ENCODE data around the gene SYN1. TPM values are rescaled to one million over a fixed set of nuclear protein-coding genes. Genes with fewer than 3 reads are reported as not detected.

Gene SYN1
- polyA plus RNA-seq, 1 of the 3 experiments (the other 2 are of a cell fraction) = 0.08 TPM

DNA sequence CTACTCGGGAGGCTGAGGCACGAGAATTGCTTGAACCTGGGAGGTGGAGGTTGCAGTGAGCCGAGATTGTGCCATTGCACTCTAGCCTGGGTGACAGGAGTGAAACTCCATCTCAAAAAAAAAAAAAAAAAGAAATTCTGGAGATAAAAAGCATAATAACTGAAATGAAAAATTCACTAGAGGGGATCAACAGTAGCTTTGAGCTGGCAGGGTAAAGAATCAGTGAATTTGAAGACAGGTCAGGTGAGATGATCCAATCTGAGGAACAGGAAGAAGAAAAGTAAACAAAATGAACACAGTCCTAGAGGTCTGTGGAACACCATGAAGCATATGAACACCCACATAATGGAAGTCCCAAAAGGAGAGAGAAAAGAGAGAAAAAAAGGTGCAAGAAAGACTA is 22.4 kb downstream of the SYN1 start:
- no peaks in the 10 kb centered on the region for H3K9me3 ChIP-seq
- WGBS (ENCODE audit: low lambda C conversion rate) = 7% methylated on average over 3 of the region's 3 CpGs
- no peak for DNase-seq
- H3F3A ChIP-seq (replicated peaks; ENCODE audit: insufficient read depth) = no peaks in the 10 kb centered on the region
- no peaks in the 10 kb centered on the region for H3K36me3 ChIP-seq (replicated peaks in 1 of 2; ENCODE audit: control insufficient read depth in 1 of 2, insufficient read depth in 2 of 2, low read length in 1 of 2)
- H3K4me1 ChIP-seq (ENCODE audit: control insufficient read depth in 1 of 2, insufficient read depth in 2 of 2, low read depth in 1 of 2, low read length in 1 of 2) = no peaks in the 10 kb centered on the region
- POLR2A ChIA-PET = no interaction called here
- no peaks in the 10 kb centered on the region for H4K20me1 ChIP-seq (ENCODE audit: insufficient read depth)
- no peak overlapping the region for H3K4me2 ChIP-seq
- CTCF ChIA-PET = no interaction called here
- no peaks in the 10 kb centered on the region for H3K27me3 ChIP-seq (ENCODE audit: insufficient read depth)
- no peak overlapping the region for H3K4me3 ChIP-seq (ENCODE audit: low read depth in 2 of 2, low read length in 1 of 2)
- no peak overlapping the region for H2AFZ ChIP-seq (ENCODE audit: low read depth)
- H3K9me2 ChIP-seq = no peaks in the 10 kb centered on the region
- TF ChIP-seq JUND (IDR thresholded peaks at IDR 0.05) (no peak), EP300 (IDR thresholded peaks at IDR 0.05; ENCODE audit: borderline replicate concordance in 1 of 2, low read depth in 1 of 2, low read length in 1 of 2) (no peak), FOSL2 (IDR thresholded peaks at IDR 0.05; ENCODE audit: borderline replicate concordance, low read depth) (no peak), SMC3 (IDR thresholded peaks at IDR 0.05; ENCODE audit: low read depth, low read length) (no peak), TAF1 (IDR thresholded peaks at IDR 0.05; ENCODE audit: borderline replicate concordance, low read depth, low read length) (no peak)
- TF ChIP-seq, protein P1, sequence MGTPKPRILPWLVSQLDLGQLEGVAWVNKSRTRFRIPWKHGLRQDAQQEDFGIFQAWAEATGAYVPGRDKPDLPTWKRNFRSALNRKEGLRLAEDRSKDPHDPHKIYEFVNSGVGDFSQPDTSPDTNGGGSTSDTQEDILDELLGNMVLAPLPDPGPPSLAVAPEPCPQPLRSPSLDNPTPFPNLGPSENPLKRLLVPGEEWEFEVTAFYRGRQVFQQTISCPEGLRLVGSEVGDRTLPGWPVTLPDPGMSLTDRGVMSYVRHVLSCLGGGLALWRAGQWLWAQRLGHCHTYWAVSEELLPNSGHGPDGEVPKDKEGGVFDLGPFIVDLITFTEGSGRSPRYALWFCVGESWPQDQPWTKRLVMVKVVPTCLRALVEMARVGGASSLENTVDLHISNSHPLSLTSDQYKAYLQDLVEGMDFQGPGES (IDR thresholded peaks at IDR 0.05; ENCODE audit: low read depth, low read length) = no peak
- TF ChIP-seq, protein P2, sequence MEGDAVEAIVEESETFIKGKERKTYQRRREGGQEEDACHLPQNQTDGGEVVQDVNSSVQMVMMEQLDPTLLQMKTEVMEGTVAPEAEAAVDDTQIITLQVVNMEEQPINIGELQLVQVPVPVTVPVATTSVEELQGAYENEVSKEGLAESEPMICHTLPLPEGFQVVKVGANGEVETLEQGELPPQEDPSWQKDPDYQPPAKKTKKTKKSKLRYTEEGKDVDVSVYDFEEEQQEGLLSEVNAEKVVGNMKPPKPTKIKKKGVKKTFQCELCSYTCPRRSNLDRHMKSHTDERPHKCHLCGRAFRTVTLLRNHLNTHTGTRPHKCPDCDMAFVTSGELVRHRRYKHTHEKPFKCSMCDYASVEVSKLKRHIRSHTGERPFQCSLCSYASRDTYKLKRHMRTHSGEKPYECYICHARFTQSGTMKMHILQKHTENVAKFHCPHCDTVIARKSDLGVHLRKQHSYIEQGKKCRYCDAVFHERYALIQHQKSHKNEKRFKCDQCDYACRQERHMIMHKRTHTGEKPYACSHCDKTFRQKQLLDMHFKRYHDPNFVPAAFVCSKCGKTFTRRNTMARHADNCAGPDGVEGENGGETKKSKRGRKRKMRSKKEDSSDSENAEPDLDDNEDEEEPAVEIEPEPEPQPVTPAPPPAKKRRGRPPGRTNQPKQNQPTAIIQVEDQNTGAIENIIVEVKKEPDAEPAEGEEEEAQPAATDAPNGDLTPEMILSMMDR (IDR thresholded peaks at IDR 0.05) = no peak
- TF ChIP-seq, protein P3, sequence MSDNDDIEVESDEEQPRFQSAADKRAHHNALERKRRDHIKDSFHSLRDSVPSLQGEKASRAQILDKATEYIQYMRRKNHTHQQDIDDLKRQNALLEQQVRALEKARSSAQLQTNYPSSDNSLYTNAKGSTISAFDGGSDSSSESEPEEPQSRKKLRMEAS (IDR thresholded peaks at IDR 0.05; ENCODE audit: low read depth) = no peak
- TF ChIP-seq, protein P4, sequence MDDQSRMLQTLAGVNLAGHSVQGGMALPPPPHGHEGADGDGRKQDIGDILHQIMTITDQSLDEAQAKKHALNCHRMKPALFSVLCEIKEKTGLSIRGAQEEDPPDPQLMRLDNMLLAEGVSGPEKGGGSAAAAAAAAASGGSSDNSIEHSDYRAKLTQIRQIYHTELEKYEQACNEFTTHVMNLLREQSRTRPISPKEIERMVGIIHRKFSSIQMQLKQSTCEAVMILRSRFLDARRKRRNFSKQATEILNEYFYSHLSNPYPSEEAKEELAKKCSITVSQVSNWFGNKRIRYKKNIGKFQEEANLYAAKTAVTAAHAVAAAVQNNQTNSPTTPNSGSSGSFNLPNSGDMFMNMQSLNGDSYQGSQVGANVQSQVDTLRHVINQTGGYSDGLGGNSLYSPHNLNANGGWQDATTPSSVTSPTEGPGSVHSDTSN (IDR thresholded peaks at IDR 0.05) = no peak
- H3K9ac ChIP-seq = no peak overlapping the region
- H3K79me2 ChIP-seq (ENCODE audit: insufficient read depth) = no peaks in the 10 kb centered on the region
- H3K27ac ChIP-seq (ENCODE audit: low read depth in 2 of 2, low read length in 1 of 2) = no peak overlapping the region

DNA sequence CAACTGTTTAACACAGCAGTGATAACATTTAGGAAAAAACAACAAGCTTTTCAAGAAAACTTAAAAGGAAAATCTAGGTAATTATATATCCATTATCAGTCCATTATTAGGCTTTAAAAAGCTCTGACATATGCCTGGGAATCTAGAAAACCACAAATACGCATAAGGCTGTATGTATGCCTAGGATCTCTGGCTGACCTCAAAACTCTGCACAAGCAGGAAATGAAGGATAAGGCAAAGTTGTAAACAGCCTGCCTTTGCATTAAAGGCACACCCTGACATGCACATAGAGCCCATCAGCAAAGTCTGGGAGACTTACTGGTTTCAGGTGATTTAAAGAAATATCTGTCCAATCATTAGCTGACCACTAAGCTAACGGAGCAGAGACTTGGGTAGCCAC is 23.4 kb downstream of the SYN1 start:
- Histone ChIP-seq H3K79me2 (ENCODE audit: insufficient read depth) (no peaks in the 10 kb centered on the region), H2AFZ (ENCODE audit: low read depth) (no peak overlapping the region), H3K27me3 (ENCODE audit: insufficient read depth) (no peaks in the 10 kb centered on the region), H3K36me3 (replicated peaks in 1 of 2; ENCODE audit: control insufficient read depth in 1 of 2, insufficient read depth in 2 of 2, low read length in 1 of 2) (no peaks in the 10 kb centered on the region), H3K9ac (no peak overlapping the region), H3K4me2 (no peak overlapping the region), H4K20me1 (ENCODE audit: insufficient read depth) (no peaks in the 10 kb centered on the region), H3K4me3 (ENCODE audit: low read depth in 2 of 2, low read length in 1 of 2) (no peak overlapping the region), H3F3A (replicated peaks; ENCODE audit: insufficient read depth) (no peaks in the 10 kb centered on the region), H3K4me1 (ENCODE audit: control insufficient read depth in 1 of 2, insufficient read depth in 2 of 2, low read depth in 1 of 2, low read length in 1 of 2) (no peaks in the 10 kb centered on the region), H3K9me3 (no peaks in the 10 kb centered on the region), H3K9me2 (no peaks in the 10 kb centered on the region), H3K27ac (ENCODE audit: low read depth in 2 of 2, low read length in 1 of 2) (no peak overlapping the region)
- POLR2A ChIA-PET = no interaction called here
- no peak for TF ChIP-seq FOXM1 (IDR thresholded peaks at IDR 0.05; ENCODE audit: low read depth)
- 34% methylated on average over 2 of the region's 2 CpGs for WGBS (ENCODE audit: low lambda C conversion rate)
- CTCF ChIA-PET = interaction anchor here (1.3 kb wide), 1 partner anchor 48 kb away, joined by 4 read pairs; no protein-coding TSS in a partner anchor
- DNase-seq = no peak
